Endodermal cell (in vitro differentiated cells): ENCODE measurements around the gene SOSTDC1. TPM values are rescaled to one million over a fixed set of nuclear protein-coding genes. Genes with fewer than 3 reads are reported as not detected.
"Not testable (repeated sequence)": the region's sequence is repeated elsewhere in the genome, so short reads cannot be mapped to it uniquely, and the experiment has no call there.

ENCODE experiments used
- DNase-seq: peaks from one replicate; pipeline ENCODE4 v3.0.0-alpha.2; 2017
- H3K27ac ChIP-seq: 2 replicates; pipeline ENCODE4 v1.5.1; 2013; ENCODE audit warnings: mild to moderate bottlenecking, low read depth, low read length, moderate library complexity
- H3K27me3 ChIP-seq: 2 replicates; pipeline ENCODE4 v1.6.1; 2013; ENCODE audit warnings: mild to moderate bottlenecking, low read length, moderate library complexity; ENCODE audit not compliant: insufficient read depth, control insufficient read depth, poor library complexity, severe bottlenecking
- H3K36me3 ChIP-seq: 2 replicates; pipeline ENCODE4 v1.7.0; 2013; ENCODE audit warnings: mild to moderate bottlenecking, low read length, moderate library complexity; ENCODE audit not compliant: control insufficient read depth, insufficient read depth
- H3K4me1 ChIP-seq: one replicate; pipeline ENCODE4 v1.7.0; 2013; ENCODE audit warnings: low read length; ENCODE audit not compliant: control insufficient read depth, insufficient read depth
- H3K4me3 ChIP-seq: 2 replicates; pipeline ENCODE4 v1.5.1; 2013; ENCODE audit warnings: mild to moderate bottlenecking, low read length, moderate library complexity
- H3K9ac ChIP-seq: 2 replicates; pipeline ENCODE4 v1.6.1; 2013; ENCODE audit warnings: mild to moderate bottlenecking, low read length, moderate library complexity; ENCODE audit not compliant: poor library complexity, severe bottlenecking; ENCODE audit errors: extremely low read depth
- H3K9me3 ChIP-seq: 2 replicates; pipeline ENCODE4 v1.6.1; 2013; ENCODE audit warnings: mild to moderate bottlenecking, low read length, moderate library complexity; ENCODE audit not compliant: control insufficient read depth
- H3K27ac Mint-ChIP-seq: 2 replicates; pipeline ENCODE4 v1.8.0; 2020; ENCODE audit warnings: mixed read lengths
- H3K27me3 Mint-ChIP-seq: 2 replicates; pipeline ENCODE4 v1.8.0; 2021; ENCODE audit warnings: mild to moderate bottlenecking, mixed read lengths; ENCODE audit not compliant: insufficient read depth
- H3K36me3 Mint-ChIP-seq: 2 replicates; pipeline ENCODE4 v1.8.0; 2020; ENCODE audit warnings: low read depth, mixed read lengths
- H3K4me1 Mint-ChIP-seq: 2 replicates; pipeline ENCODE4 v1.8.0; 2020; ENCODE audit warnings: mixed read lengths
- H3K4me3 Mint-ChIP-seq: 2 replicates; pipeline ENCODE4 v1.8.0; 2020; ENCODE audit warnings: mild to moderate bottlenecking, moderate library complexity, mixed read lengths
- H3K9me3 Mint-ChIP-seq: 2 replicates; pipeline ENCODE4 v1.8.0; 2020; ENCODE audit warnings: mild to moderate bottlenecking, mixed read lengths
- WGBS, 2 experiments: methylation state at CpG; one replicate each; pipeline versions ENCODE4 v1.1.5 to v1.1.7; 2013; ENCODE audit warnings: missing lambda C conversion rate in 2 of 2, mixed read lengths in 1 of 2; ENCODE audit not compliant: insufficient coverage in 1 of 2, insufficient read length in 1 of 2; 5-methylcytosine and 5-hydroxymethylcytosine counted together
- total RNA-seq, 2 donors: library from RNA; stranded (reverse); fragmentation: NEBNext Ultra II Directional in 1 of 2; extraction: Animal tissue kit (Norgen Biotek cat#: 25700) in 1 of 2; gene quantifications; 2 replicates in 1 of 2; 3 replicates in 1 of 2; pipeline ENCODE4 v1.2.1, GENCODE V29; 2021
- TF ChIP-seq, protein P1 (sequence below): fragments of 200-600 bp; sonication (generic); conservative IDR thresholded peaks from 2 replicates; pipeline ENCODE4 v1.5.0; 2021; ENCODE audit warnings: antibody characterized with exemption, mild to moderate bottlenecking

SOSTDC1 gene
- total RNA-seq, 2 donors from 2014 or later, result 0.13 to 0.29 TPM

DNA sequence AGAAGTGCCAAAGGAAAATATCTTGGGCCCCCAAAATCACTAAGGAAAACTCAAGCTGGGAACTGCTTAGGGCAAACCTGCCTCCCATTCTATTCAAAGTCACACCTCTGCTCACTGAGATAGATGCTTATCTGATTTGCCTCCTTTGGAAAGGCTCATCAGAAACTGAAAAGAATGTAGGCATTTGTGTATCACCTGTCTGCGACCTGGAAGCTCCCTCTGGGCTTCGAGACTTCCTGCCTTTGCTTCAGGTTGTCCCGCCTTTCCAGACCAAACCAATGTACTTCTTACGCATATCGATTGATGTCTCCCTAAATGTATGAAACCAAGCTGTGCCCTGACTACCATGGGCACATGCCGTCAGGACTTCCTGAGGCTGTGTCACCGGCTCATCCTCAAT lies 46.6 kb upstream of the SOSTDC1 start:
- Histone ChIP-seq H3K4me1 (peaks cover 11% of the 10 kb centered on the region), H3K27me3 (no peaks in the 10 kb centered on the region), H3K36me3 (no peaks in the 10 kb centered on the region), H3K9me3 (peaks cover 4% of the 10 kb centered on the region), H3K9ac (no peak overlapping the region), H3K4me3 (no peak overlapping the region), H3K27ac (no peak overlapping the region)
- Mint-ChIP-seq H3K9me3 (peaks cover 1% of the 10 kb centered on the region), H3K4me1 (peaks cover 21% of the 10 kb centered on the region), H3K4me3 (no peak overlapping the region), H3K36me3 (no peaks in the 10 kb centered on the region), H3K27me3 (no peaks in the 10 kb centered on the region), H3K27ac (peak overlapping the region; percentile 86)
- DNase-seq, result peak; percentile 66
- 79 to 87% methylated on average over 7 of the region's 7 CpGs for WGBS, 2 experiments
- TF ChIP-seq, protein P1, sequence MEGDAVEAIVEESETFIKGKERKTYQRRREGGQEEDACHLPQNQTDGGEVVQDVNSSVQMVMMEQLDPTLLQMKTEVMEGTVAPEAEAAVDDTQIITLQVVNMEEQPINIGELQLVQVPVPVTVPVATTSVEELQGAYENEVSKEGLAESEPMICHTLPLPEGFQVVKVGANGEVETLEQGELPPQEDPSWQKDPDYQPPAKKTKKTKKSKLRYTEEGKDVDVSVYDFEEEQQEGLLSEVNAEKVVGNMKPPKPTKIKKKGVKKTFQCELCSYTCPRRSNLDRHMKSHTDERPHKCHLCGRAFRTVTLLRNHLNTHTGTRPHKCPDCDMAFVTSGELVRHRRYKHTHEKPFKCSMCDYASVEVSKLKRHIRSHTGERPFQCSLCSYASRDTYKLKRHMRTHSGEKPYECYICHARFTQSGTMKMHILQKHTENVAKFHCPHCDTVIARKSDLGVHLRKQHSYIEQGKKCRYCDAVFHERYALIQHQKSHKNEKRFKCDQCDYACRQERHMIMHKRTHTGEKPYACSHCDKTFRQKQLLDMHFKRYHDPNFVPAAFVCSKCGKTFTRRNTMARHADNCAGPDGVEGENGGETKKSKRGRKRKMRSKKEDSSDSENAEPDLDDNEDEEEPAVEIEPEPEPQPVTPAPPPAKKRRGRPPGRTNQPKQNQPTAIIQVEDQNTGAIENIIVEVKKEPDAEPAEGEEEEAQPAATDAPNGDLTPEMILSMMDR, result no peak

DNA sequence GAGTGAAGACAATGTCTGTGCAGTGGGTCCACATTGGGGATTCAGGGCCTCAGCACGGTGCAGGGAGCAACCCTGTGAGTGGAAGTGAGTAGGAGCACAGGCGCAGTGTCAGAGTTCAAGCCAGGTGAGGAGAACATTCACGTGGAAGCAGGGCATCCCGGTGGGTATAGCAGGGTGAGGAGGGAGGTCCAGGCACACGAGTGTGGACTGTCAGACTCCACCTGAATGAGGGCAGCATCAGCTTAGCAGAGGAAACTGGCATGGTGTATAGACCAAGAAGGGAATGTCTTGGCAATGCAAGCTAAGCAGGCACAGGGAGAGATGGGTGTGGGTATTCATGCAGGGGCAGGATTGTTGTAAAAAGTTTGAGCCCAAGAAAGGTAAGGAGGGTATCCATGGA lies 45.8 kb upstream of the SOSTDC1 start:
- Mint-ChIP-seq H3K27ac (peak overlapping the region; percentile 59), H3K36me3 (no peaks in the 10 kb centered on the region), H3K4me1 (peaks cover 21% of the 10 kb centered on the region), H3K9me3 (peaks cover 1% of the 10 kb centered on the region), H3K27me3 (no peaks in the 10 kb centered on the region), H3K4me3 (no peak overlapping the region)
- H3K4me3 ChIP-seq, result no peak overlapping the region
- H3K27ac ChIP-seq, result no peak overlapping the region
- DNase-seq, result no peak
- H3K4me1 ChIP-seq, result peaks cover 11% of the 10 kb centered on the region
- no peaks in the 10 kb centered on the region for H3K36me3 ChIP-seq
- no peaks in the 10 kb centered on the region for H3K27me3 ChIP-seq
- 81 to 91% methylated on average over 5 of the region's 5 CpGs for WGBS, 2 experiments
- H3K9me3 ChIP-seq, result peaks cover 4% of the 10 kb centered on the region
- TF ChIP-seq, protein P1, result no peak
- no peak overlapping the region for H3K9ac ChIP-seq

GRCh38 chr7:16509829-16510228 lies 44.3 kb upstream of the SOSTDC1 start:
- TF ChIP-seq, protein P1, result peak; percentile 14

GRCh38 chr7:16506422-16506821 lies 40.9 kb upstream of the SOSTDC1 start:
- peaks cover 20% of the 10 kb centered on the region for H3K9me3 ChIP-seq
- H3K4me1 Mint-ChIP-seq, H3K4me3 Mint-ChIP-seq, H3K27me3 Mint-ChIP-seq, H3K4me1 ChIP-seq, H3K9ac ChIP-seq, DNase-seq, H3K36me3 ChIP-seq, H3K9me3 Mint-ChIP-seq, H3K27ac Mint-ChIP-seq, H3K4me3 ChIP-seq, H3K27ac ChIP-seq, H3K36me3 Mint-ChIP-seq, H3K27me3 ChIP-seq: not testable (repeated sequence)
- 86 to 91% methylated on average over 3 to 4 of the region's 5 CpGs for WGBS, 2 experiments

More at GRCh38 chr7:16509829-16510228, 44.3 kb upstream of the SOSTDC1 start:
- no peak overlapping the region for H3K4me3 ChIP-seq
- H3K27ac ChIP-seq, result no peak overlapping the region
- no peaks in the 10 kb centered on the region for H3K36me3 ChIP-seq
- H3K4me1 Mint-ChIP-seq, result peaks cover 21% of the 10 kb centered on the region
- no peak overlapping the region for H3K4me3 Mint-ChIP-seq
- H3K27me3 ChIP-seq, result no peaks in the 10 kb centered on the region
- H3K9me3 Mint-ChIP-seq, result peaks cover 1% of the 10 kb centered on the region
- peaks cover 11% of the 10 kb centered on the region for H3K4me1 ChIP-seq
- no peak for DNase-seq
- H3K9me3 ChIP-seq, result peaks cover 4% of the 10 kb centered on the region
- no peak overlapping the region for H3K9ac ChIP-seq
- no peak overlapping the region for H3K27ac Mint-ChIP-seq
- H3K36me3 Mint-ChIP-seq, result no peaks in the 10 kb centered on the region
- no peaks in the 10 kb centered on the region for H3K27me3 Mint-ChIP-seq
